Measurements from ENCODE around the gene SMIM17.

The SMIM17 gene

DNA sequence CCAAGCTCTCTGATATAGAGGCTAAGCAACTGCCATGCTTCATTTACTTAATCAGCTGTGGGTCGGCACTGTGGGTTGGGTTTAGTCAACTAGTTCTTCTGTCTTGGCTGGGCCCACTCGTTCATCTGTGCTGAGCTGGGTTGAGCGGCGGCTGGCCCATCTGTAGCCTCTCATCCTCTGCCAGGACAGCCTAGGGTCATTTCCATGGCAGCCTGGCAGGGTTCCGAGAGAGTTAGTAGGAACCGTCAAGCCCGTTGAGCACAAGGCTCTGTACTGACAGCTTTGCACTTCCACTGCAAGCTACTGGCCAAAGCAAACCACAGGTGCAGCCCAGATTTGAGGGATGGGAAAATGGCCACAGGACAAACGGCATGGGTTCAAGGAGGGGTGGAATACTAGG is 35.2 kb downstream of the SMIM17 start:
- no peaks in the 10 kb centered on the region for H3K4me1 ChIP-seq (ENCODE audit: control insufficient read depth, insufficient read depth, low read depth, low read length)
- no peak overlapping the region for H3K27ac ChIP-seq (ENCODE audit: low read length, poor library complexity, severe bottlenecking)
- H3K4ac ChIP-seq (ENCODE audit: low read depth in 1 of 2, low read length in 2 of 2) = no peak overlapping the region
- no peak for DNase-seq
- H4K91ac ChIP-seq (ENCODE audit: low read length) = no peak overlapping the region
- no peak overlapping the region for H2AFZ ChIP-seq (ENCODE audit: low read depth, low read length)
- H3K18ac ChIP-seq (ENCODE audit: low read depth in 1 of 2, low read length in 2 of 2) = no peak overlapping the region
- peaks cover 20% of the 10 kb centered on the region for H3K9me3 ChIP-seq (ENCODE audit: control insufficient read depth, low read length)
- H3K79me1 ChIP-seq (replicated peaks; ENCODE audit: low read length, poor library complexity, severe bottlenecking) = no peaks in the 10 kb centered on the region
- H2AK5ac ChIP-seq (ENCODE audit: low read length, severe bottlenecking) = no peak overlapping the region
- H2BK120ac ChIP-seq (ENCODE audit: low read depth, low read length) = no peak overlapping the region
- H3K4me2 ChIP-seq (ENCODE audit: low read length, poor library complexity, severe bottlenecking) = no peak overlapping the region
- WGBS = 76% methylated on average over 8 of the region's 8 CpGs
- no peak overlapping the region for H2BK5ac ChIP-seq (ENCODE audit: low read depth, low read length, poor library complexity, severe bottlenecking)
- H3K36me3 ChIP-seq (ENCODE audit: control insufficient read depth in 1 of 2, insufficient read depth in 2 of 2, low read depth in 1 of 2, low read length in 2 of 2) = no peaks in the 10 kb centered on the region
- no peak overlapping the region for H3K14ac ChIP-seq (ENCODE audit: low read length in 2 of 2)
- H2BK15ac ChIP-seq (ENCODE audit: low read depth, poor library complexity, severe bottlenecking) = no peak overlapping the region
- H3K9ac ChIP-seq (ENCODE audit: low read length) = no peak overlapping the region
- no peak overlapping the region for H4K8ac ChIP-seq (ENCODE audit: low read length)
- no peak overlapping the region for H3K23ac ChIP-seq (ENCODE audit: low read length in 2 of 2)
- H3K27me3 ChIP-seq (ENCODE audit: control insufficient read depth in 1 of 2, insufficient read depth in 1 of 2, low read length in 2 of 2) = no peaks in the 10 kb centered on the region
- H2BK12ac ChIP-seq (ENCODE audit: low read length in 2 of 2) = no peak overlapping the region
- no peak overlapping the region for H3K4me3 ChIP-seq (ENCODE audit: insufficient read depth in 1 of 2, low read depth in 1 of 2, low read length in 2 of 2)

DNA sequence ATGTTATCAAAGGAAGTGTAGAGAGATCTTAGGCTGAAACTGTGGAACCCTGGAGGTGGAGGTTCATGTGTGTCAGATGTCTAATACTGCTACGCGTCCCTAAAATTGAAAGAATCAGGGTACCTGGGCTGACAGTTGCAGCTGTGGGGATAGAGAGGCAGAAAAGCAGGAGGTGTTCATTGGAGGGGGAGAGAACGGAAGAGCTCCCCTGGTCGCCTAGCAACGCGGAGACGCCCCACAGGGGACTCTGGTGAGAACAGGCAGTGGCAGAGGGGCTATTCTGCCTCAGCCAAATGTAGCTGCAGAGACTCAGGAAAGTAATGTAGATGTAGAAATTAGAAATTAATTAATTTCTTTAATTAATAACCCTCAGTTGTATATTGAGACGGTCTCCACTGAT is 38.7 kb downstream of the SMIM17 start:
- H3K27me3 ChIP-seq (ENCODE audit: control insufficient read depth in 1 of 2, insufficient read depth in 1 of 2, low read length in 2 of 2) = no peaks in the 10 kb centered on the region
- H3K14ac ChIP-seq (ENCODE audit: low read length in 2 of 2) = no peak overlapping the region
- no peak for DNase-seq
- 81% methylated on average over 6 of the region's 8 CpGs for WGBS
- H3K4me2 ChIP-seq (ENCODE audit: low read length, poor library complexity, severe bottlenecking) = no peak overlapping the region
- no peaks in the 10 kb centered on the region for H3K36me3 ChIP-seq (ENCODE audit: control insufficient read depth in 1 of 2, insufficient read depth in 2 of 2, low read depth in 1 of 2, low read length in 2 of 2)
- H3K4ac ChIP-seq (ENCODE audit: low read depth in 1 of 2, low read length in 2 of 2) = no peak overlapping the region
- no peak overlapping the region for H2BK12ac ChIP-seq (ENCODE audit: low read length in 2 of 2)
- H2BK15ac ChIP-seq (ENCODE audit: low read depth, poor library complexity, severe bottlenecking) = no peak overlapping the region
- H2BK120ac ChIP-seq (ENCODE audit: low read depth, low read length) = no peak overlapping the region
- no peak overlapping the region for H3K4me3 ChIP-seq (ENCODE audit: insufficient read depth in 1 of 2, low read depth in 1 of 2, low read length in 2 of 2)
- no peak overlapping the region for H3K23ac ChIP-seq (ENCODE audit: low read length in 2 of 2)
- no peaks in the 10 kb centered on the region for H3K4me1 ChIP-seq (ENCODE audit: control insufficient read depth, insufficient read depth, low read depth, low read length)
- no peak overlapping the region for H4K8ac ChIP-seq (ENCODE audit: low read length)
- H2AFZ ChIP-seq (ENCODE audit: low read depth, low read length) = no peak overlapping the region
- H3K9me3 ChIP-seq (ENCODE audit: control insufficient read depth, low read length) = peaks cover 11% of the 10 kb centered on the region
- H3K18ac ChIP-seq (ENCODE audit: low read depth in 1 of 2, low read length in 2 of 2) = no peak overlapping the region
- H4K91ac ChIP-seq (ENCODE audit: low read length) = no peak overlapping the region
- no peaks in the 10 kb centered on the region for H3K79me1 ChIP-seq (replicated peaks; ENCODE audit: low read length, poor library complexity, severe bottlenecking)
- no peak overlapping the region for H2BK5ac ChIP-seq (ENCODE audit: low read depth, low read length, poor library complexity, severe bottlenecking)
- no peak overlapping the region for H2AK5ac ChIP-seq (ENCODE audit: low read length, severe bottlenecking)
- H3K9ac ChIP-seq (ENCODE audit: low read length) = no peak overlapping the region
- no peak overlapping the region for H3K27ac ChIP-seq (ENCODE audit: low read length, poor library complexity, severe bottlenecking)

DNA sequence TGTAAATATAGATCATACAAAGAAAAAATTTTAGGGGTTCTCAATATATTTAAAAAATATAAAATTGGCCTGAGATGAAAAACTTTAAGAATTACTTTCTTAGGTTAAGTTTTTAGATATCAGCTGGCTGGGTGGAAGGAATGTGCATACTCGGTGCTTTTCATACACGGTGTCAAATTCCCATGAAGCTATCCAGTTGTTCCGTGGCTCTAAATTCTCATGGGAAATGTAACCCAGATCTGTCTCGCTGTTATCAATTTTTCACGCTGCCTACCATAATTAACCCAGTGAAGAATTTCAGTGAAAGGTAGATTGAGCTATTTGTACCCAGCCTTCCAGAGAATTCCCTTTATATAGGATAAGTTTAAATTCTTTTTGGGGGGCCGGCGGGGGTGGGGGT is 40.2 kb downstream of the SMIM17 start:
- Histone ChIP-seq H4K91ac (ENCODE audit: low read length) (no peak overlapping the region), H2BK15ac (ENCODE audit: low read depth, poor library complexity, severe bottlenecking) (no peak overlapping the region), H3K4me2 (ENCODE audit: low read length, poor library complexity, severe bottlenecking) (no peak overlapping the region), H3K36me3 (ENCODE audit: control insufficient read depth in 1 of 2, insufficient read depth in 2 of 2, low read depth in 1 of 2, low read length in 2 of 2) (no peaks in the 10 kb centered on the region), H2BK120ac (ENCODE audit: low read depth, low read length) (no peak overlapping the region), H3K79me1 (replicated peaks; ENCODE audit: low read length, poor library complexity, severe bottlenecking) (no peaks in the 10 kb centered on the region), H3K23ac (ENCODE audit: low read length in 2 of 2) (no peak overlapping the region), H3K4me3 (ENCODE audit: insufficient read depth in 1 of 2, low read depth in 1 of 2, low read length in 2 of 2) (no peak overlapping the region), H3K4ac (ENCODE audit: low read depth in 1 of 2, low read length in 2 of 2) (no peak overlapping the region), H2AK5ac (ENCODE audit: low read length, severe bottlenecking) (no peak overlapping the region), H2BK5ac (ENCODE audit: low read depth, low read length, poor library complexity, severe bottlenecking) (no peak overlapping the region), H2BK12ac (ENCODE audit: low read length in 2 of 2) (no peak overlapping the region), H3K27me3 (ENCODE audit: control insufficient read depth in 1 of 2, insufficient read depth in 1 of 2, low read length in 2 of 2) (no peaks in the 10 kb centered on the region), H2AFZ (ENCODE audit: low read depth, low read length) (no peak overlapping the region), H3K4me1 (ENCODE audit: control insufficient read depth, insufficient read depth, low read depth, low read length) (no peaks in the 10 kb centered on the region), H3K18ac (ENCODE audit: low read depth in 1 of 2, low read length in 2 of 2) (no peak overlapping the region), H3K9me3 (ENCODE audit: control insufficient read depth, low read length) (peaks cover 8% of the 10 kb centered on the region), H3K27ac (ENCODE audit: low read length, poor library complexity, severe bottlenecking) (no peak overlapping the region), H3K9ac (ENCODE audit: low read length) (no peak overlapping the region), H3K14ac (ENCODE audit: low read length in 2 of 2) (no peak overlapping the region), H4K8ac (ENCODE audit: low read length) (no peak overlapping the region)
- DNase-seq = no peak
- WGBS = 67% methylated on average over 4 of the region's 7 CpGs

DNA sequence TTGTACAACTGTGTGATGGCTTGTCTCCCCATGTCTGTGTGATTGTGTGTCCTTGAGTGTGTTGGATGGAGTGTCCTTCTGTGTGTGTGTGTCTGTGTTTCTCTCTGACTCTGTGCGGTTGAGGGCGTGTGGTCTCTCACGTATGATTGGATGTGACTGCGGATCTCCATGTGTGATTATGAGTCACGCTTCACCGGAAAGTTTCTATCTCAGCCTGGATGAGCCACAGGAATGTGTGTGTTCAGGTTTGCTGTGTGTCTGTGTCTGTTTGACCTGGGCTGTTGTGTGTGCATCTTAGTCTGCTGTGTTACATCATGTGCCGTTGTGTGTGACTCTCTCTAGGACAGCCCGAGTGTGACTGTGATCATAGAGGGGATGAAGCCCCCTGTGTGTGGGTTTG is 44.1 kb downstream of the SMIM17 start:
- H3K36me3 ChIP-seq (ENCODE audit: control insufficient read depth in 1 of 2, insufficient read depth in 2 of 2, low read depth in 1 of 2, low read length in 2 of 2) = no peaks in the 10 kb centered on the region
- no peak overlapping the region for H2AK5ac ChIP-seq (ENCODE audit: low read length, severe bottlenecking)
- H2BK5ac ChIP-seq (ENCODE audit: low read depth, low read length, poor library complexity, severe bottlenecking) = no peak overlapping the region
- no peaks in the 10 kb centered on the region for H3K27me3 ChIP-seq (ENCODE audit: control insufficient read depth in 1 of 2, insufficient read depth in 1 of 2, low read length in 2 of 2)
- no peak overlapping the region for H3K4ac ChIP-seq (ENCODE audit: low read depth in 1 of 2, low read length in 2 of 2)
- no peak overlapping the region for H3K14ac ChIP-seq (ENCODE audit: low read length in 2 of 2)
- H3K4me2 ChIP-seq (ENCODE audit: low read length, poor library complexity, severe bottlenecking) = no peak overlapping the region
- H3K18ac ChIP-seq (ENCODE audit: low read depth in 1 of 2, low read length in 2 of 2) = no peak overlapping the region
- WGBS = 79% methylated on average over 8 of the region's 8 CpGs
- H4K91ac ChIP-seq (ENCODE audit: low read length) = no peak overlapping the region
- no peak overlapping the region for H2AFZ ChIP-seq (ENCODE audit: low read depth, low read length)
- peaks cover 3% of the 10 kb centered on the region for H3K9me3 ChIP-seq (ENCODE audit: control insufficient read depth, low read length)
- H2BK12ac ChIP-seq (ENCODE audit: low read length in 2 of 2) = no peak overlapping the region
- no peak overlapping the region for H3K4me3 ChIP-seq (ENCODE audit: insufficient read depth in 1 of 2, low read depth in 1 of 2, low read length in 2 of 2)
- no peak for DNase-seq
- H3K23ac ChIP-seq (ENCODE audit: low read length in 2 of 2) = no peak overlapping the region
- H4K8ac ChIP-seq (ENCODE audit: low read length) = no peak overlapping the region
- no peak overlapping the region for H2BK120ac ChIP-seq (ENCODE audit: low read depth, low read length)
- no peaks in the 10 kb centered on the region for H3K4me1 ChIP-seq (ENCODE audit: control insufficient read depth, insufficient read depth, low read depth, low read length)
- no peaks in the 10 kb centered on the region for H3K79me1 ChIP-seq (replicated peaks; ENCODE audit: low read length, poor library complexity, severe bottlenecking)
- H3K27ac ChIP-seq (ENCODE audit: low read length, poor library complexity, severe bottlenecking) = no peak overlapping the region
- H2BK15ac ChIP-seq (ENCODE audit: low read depth, poor library complexity, severe bottlenecking) = no peak overlapping the region
- no peak overlapping the region for H3K9ac ChIP-seq (ENCODE audit: low read length)

Measured in mesenchymal stem cell (in vitro differentiated cells and primary cell).